Peyer's patch (tissue), 4 donors: Measurements from ENCODE around the gene ARMH3.

Experiments used
- POLR2A ChIP-seq, 2 donors: fragments of 450-650 bp; IDR thresholded peaks; one replicate each; pipeline ENCODE4 v1.5.1; 2017; ENCODE audit warnings: antibody characterized with exemption in 2 of 2, mild to moderate bottlenecking in 2 of 2, moderate library complexity in 2 of 2
- TF ChIP-seq, protein P1 (sequence below), 6 experiments: fragments of 450-650 bp in 4 of 6; fragments of 200-600 bp in 2 of 6; sonication (generic) in 1 of 6; IDR thresholded peaks; one replicate each; pipeline ENCODE4 v1.5.1; 2017 to 2019; ENCODE audit warnings: antibody characterized with exemption in 6 of 6, mild to moderate bottlenecking in 3 of 6, moderate library complexity in 1 of 6

DNA sequence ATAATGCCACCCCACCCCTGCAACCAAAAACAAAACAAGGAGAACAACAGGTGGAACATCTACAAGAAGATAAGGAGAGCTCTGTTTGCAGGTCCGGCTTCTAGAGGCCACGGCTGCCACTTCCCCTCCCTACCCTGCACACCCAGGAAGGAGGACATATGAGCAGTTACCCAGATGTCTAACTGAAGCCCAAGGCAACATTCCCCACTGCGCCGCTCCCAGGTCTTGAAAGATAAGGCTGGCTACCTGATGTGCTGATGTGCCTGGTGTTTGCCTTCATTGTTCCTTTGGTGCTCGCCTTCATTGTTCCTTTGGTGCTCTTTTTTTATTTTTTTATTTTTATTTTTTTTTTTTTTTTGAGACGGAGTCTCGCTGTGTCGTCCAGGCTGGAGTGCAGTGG, 30.2 kb upstream of the ARMH3 start:
- TF ChIP-seq, protein P1, sequence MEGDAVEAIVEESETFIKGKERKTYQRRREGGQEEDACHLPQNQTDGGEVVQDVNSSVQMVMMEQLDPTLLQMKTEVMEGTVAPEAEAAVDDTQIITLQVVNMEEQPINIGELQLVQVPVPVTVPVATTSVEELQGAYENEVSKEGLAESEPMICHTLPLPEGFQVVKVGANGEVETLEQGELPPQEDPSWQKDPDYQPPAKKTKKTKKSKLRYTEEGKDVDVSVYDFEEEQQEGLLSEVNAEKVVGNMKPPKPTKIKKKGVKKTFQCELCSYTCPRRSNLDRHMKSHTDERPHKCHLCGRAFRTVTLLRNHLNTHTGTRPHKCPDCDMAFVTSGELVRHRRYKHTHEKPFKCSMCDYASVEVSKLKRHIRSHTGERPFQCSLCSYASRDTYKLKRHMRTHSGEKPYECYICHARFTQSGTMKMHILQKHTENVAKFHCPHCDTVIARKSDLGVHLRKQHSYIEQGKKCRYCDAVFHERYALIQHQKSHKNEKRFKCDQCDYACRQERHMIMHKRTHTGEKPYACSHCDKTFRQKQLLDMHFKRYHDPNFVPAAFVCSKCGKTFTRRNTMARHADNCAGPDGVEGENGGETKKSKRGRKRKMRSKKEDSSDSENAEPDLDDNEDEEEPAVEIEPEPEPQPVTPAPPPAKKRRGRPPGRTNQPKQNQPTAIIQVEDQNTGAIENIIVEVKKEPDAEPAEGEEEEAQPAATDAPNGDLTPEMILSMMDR (IDR thresholded peaks at IDR 0.05): no peak
- no peak for TF ChIP-seq POLR2A (IDR thresholded peaks at IDR 0.05)
